HCT116 (cell line): ENCODE data around the gene HDAC7. TPM values are rescaled to one million over a fixed set of nuclear protein-coding genes. Genes with fewer than 3 reads are reported as not detected.
"Not testable (repeated sequence)": the region's sequence is repeated elsewhere in the genome, so short reads cannot be mapped to it uniquely, and the experiment has no call there.

Source experiments
- ATAC-seq: fragments of 200-7000 bp; cut with Tn5 transposase; 2 replicates; pipeline ENCODE4 v1.9.1; 2020; ENCODE audit warnings: mild to moderate bottlenecking, moderate library complexity
- BruUV-seq: library from RNA; stranded (reverse); fragments of 400-500 nt; replicated peaks from 2 replicates; lab custom pipeline; 2021; lab: Mats Ljungman, UMichigan
- CTCF ChIA-PET: fragments of 300-600 bp; sonication (Branson Sonifier 250); formaldehyde crosslinking; loops from one replicate; lab custom pipeline; 2021; ENCODE audit warnings: antibody characterized with exemption; lab: Charles Lee
- POLR2A ChIA-PET: fragments of 300-600, 350-600 bp; sonication (Branson Sonifier 250); formaldehyde crosslinking; loops from one replicate; lab custom pipeline; 2021; ENCODE audit warnings: antibody characterized with exemption; lab: Charles Lee
- RAD21 ChIA-PET, 2 experiments: fragments of 300-600 bp; sonication (Branson Sonifier 250); formaldehyde crosslinking; loops; one replicate each; lab custom pipeline; 2023; ENCODE audit warnings: low total read pairs in 2 of 2; ENCODE audit not compliant: uncharacterized antibody in 2 of 2, unreplicated experiment in 2 of 2, low non-redundant PET in 1 of 2; lab: Charles Lee
- DNase-seq: peaks from one replicate; pipeline ENCODE4 v3.0.0-alpha.2; 2010; ENCODE audit warnings: low read depth, low spot score
- H2AFZ ChIP-seq: fragments of 200-600 bp; shearing (Covaris generic), sonication (generic); 2 replicates; pipeline ENCODE4 v1.6.1; 2017; ENCODE audit warnings: low read depth, mixed run types, mixed read lengths, antibody characterized with exemption, low read length; ENCODE audit not compliant: poor library complexity, severe bottlenecking
- H3K27ac ChIP-seq: 2 replicates; pipeline ENCODE4 v1.5.1; 2012; ENCODE audit warnings: low read depth, low read length
- H3K27me3 ChIP-seq: fragments of 200-600 bp; sonication (generic); 2 replicates; pipeline ENCODE4 v1.6.1; 2016; ENCODE audit warnings: mixed run types, low read length, mixed read lengths; ENCODE audit not compliant: insufficient read depth
- H3K36me3 ChIP-seq, 2 experiments: fragments of 200-500 bp in 1 of 2; fragments of 200-600 bp in 1 of 2; sonication (Bioruptor generic) in 1 of 2; sonication (generic) in 1 of 2; 2 replicates each; pipeline versions ENCODE4 v1.5.1 to v1.6.1; 2014 to 2016; ENCODE audit warnings: low read length in 2 of 2, inconsistent platforms in 1 of 2, mixed read lengths in 1 of 2, mixed run types in 1 of 2; ENCODE audit not compliant: insufficient read depth in 2 of 2, control insufficient read depth in 1 of 2
- H3K4me1 ChIP-seq, 2 experiments: fragments of 200-600 bp in 1 of 2; sonication (generic) in 1 of 2; 2 replicates each; pipeline versions ENCODE4 v1.5.1 to v1.6.1; 2012 to 2017; ENCODE audit warnings: low read length in 2 of 2, inconsistent platforms in 1 of 2, mild to moderate bottlenecking in 1 of 2, mixed read lengths in 1 of 2, mixed run types in 1 of 2, moderate library complexity in 1 of 2; ENCODE audit not compliant: insufficient read depth in 2 of 2, control insufficient read depth in 1 of 2
- H3K4me2 ChIP-seq: fragments of 200-600 bp; sonication (generic); 2 replicates; pipeline ENCODE4 v1.6.1; 2017; ENCODE audit warnings: mixed run types, low read length, mixed read lengths
- H3K4me3 ChIP-seq, 2 experiments: fragments of 200-600 bp in 1 of 2; sonication (generic) in 1 of 2; replicated peaks in 1 of 2; 2 replicates each; pipeline ENCODE4 v1.5.1; 2011 to 2016; ENCODE audit warnings: low read length in 2 of 2, control low read depth in 1 of 2, low read depth in 1 of 2, mild to moderate bottlenecking in 1 of 2, mixed read lengths in 1 of 2, mixed run types in 1 of 2
- H3K79me2 ChIP-seq: fragments of 200-600 bp; sonication (generic); 2 replicates; pipeline ENCODE4 v1.6.1; 2017; ENCODE audit warnings: mild to moderate bottlenecking, mixed run types, low read length, moderate library complexity, mixed read lengths; ENCODE audit not compliant: insufficient read depth
- H3K9ac ChIP-seq: fragments of 200-600 bp; sonication (generic); 2 replicates; pipeline ENCODE4 v1.6.1; 2016; ENCODE audit warnings: low read length, mixed read lengths
- H3K9me2 ChIP-seq: fragments of 200-600 bp; sonication (generic), shearing (Covaris generic); 2 replicates; pipeline ENCODE4 v1.6.1; 2017; ENCODE audit warnings: mixed run types, mild to moderate bottlenecking, moderate library complexity; ENCODE audit not compliant: insufficient read depth
- H3K9me3 ChIP-seq, 2 experiments: fragments of 200-500 bp in 1 of 2; fragments of 200-600 bp in 1 of 2; sonication (Bioruptor generic) in 1 of 2; sonication (generic) in 1 of 2; 2 replicates each; pipeline ENCODE4 v1.6.1; 2014 to 2017; ENCODE audit warnings: low read length in 2 of 2, mixed read lengths in 2 of 2, inconsistent platforms in 1 of 2, low read depth in 1 of 2, mild to moderate bottlenecking in 1 of 2, mixed run types in 1 of 2, moderate library complexity in 1 of 2; ENCODE audit not compliant: control insufficient read depth in 1 of 2, insufficient read depth in 1 of 2
- H4K20me1 ChIP-seq: fragments of 200-600 bp; sonication (generic), shearing (Covaris generic); 2 replicates; pipeline ENCODE4 v1.6.1; 2017; ENCODE audit warnings: mixed run types, mild to moderate bottlenecking, moderate library complexity; ENCODE audit not compliant: insufficient read depth
- CBX3 ChIP-seq: IDR thresholded peaks from 2 replicates; pipeline ENCODE4 v1.6.1; 2012; ENCODE audit warnings: low read depth
- CTCF ChIP-seq, 3 experiments: fragments of 200-600 bp in 1 of 3; sonication (generic) in 1 of 3; IDR thresholded peaks in 2 of 3; conservative IDR thresholded peaks in 1 of 3; 2 replicates each; pipeline ENCODE4 v1.5.1; 2012 to 2017; ENCODE audit warnings: low read depth in 2 of 3, low read length in 2 of 3, antibody characterized with exemption in 1 of 3, borderline replicate concordance in 1 of 3, control low read depth in 1 of 3, mild to moderate bottlenecking in 1 of 3, mixed read lengths in 1 of 3, mixed run types in 1 of 3, moderate library complexity in 1 of 3; ENCODE audit not compliant: insufficient read depth in 1 of 3
- EZH2phosphoT487 ChIP-seq: fragments of 200-600 bp; IDR thresholded peaks from 2 replicates; pipeline ENCODE4 v1.6.1; 2018; ENCODE audit warnings: antibody characterized with exemption, borderline replicate concordance
- JUND ChIP-seq: IDR thresholded peaks from 2 replicates; pipeline ENCODE4 v1.6.1; 2012
- RAD21 ChIP-seq: IDR thresholded peaks from 2 replicates; pipeline ENCODE4 v1.6.1; 2012; ENCODE audit warnings: low read depth, mild to moderate bottlenecking
- SP1 ChIP-seq: IDR thresholded peaks from 2 replicates; pipeline ENCODE4 v1.6.1; 2012; ENCODE audit warnings: low read depth
- ZFX ChIP-seq: fragments of 450-650 bp; IDR thresholded peaks from 2 replicates; pipeline ENCODE4 v1.6.1; 2017
- intact Hi-C: fragments of 100-400 bp; cut with micrococcal nuclease; formaldehyde crosslinking; loops from 2 replicates; pipeline ENCODE4 v1.10.0; 2022
- total RNA-seq: library from RNA; stranded (reverse); gene quantifications from one replicate; pipeline ENCODE4 v1.2.1, GENCODE V29; 2021; ENCODE audit not compliant: unreplicated experiment

Gene HDAC7
- total RNA-seq, 1 experiment from 2014 or later, result 38.1 TPM

DNA sequence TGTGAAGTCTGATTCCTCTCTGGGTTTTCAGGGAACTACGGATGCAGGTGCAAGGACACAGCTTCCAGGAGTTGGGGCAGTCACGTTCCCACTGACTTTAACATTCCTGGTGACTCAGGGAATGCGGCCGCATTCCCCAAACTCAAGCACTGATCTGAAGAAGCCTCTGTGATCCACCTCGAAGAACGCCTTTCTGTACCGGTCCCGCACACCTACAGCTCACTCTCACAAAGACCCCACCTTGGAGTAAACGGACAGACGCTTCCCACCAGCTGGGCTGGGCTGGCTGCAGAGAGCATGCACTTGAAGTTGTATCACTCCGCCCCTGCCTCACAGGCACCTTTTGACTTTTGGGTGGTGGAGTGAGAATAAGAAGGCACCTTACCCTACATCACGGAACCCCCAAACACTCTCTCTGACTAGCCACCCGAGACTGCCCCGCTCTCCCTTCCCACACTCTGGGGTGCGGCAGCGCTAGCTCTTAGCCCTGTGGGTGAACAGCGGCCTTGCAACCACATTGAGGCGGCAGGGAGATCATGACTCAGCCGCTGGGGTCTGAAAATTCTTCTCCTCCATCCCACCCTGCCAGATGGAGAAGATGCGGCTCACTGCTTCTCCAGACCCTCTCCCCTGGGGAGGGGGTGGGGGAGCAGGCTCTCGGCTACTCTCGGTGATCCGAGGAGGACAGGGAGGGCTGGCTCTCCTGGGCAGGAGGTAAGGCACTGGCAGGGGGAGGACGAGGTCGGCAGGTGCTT, 23.7 kb upstream of the HDAC7 start:
- no TSS peak for BruUV-seq
- no peak for TF ChIP-seq RAD21
- TF ChIP-seq CTCF (IDR thresholded peaks at IDR 0.05 in 2 of 3, conservative IDR thresholded peaks at IDR 0.05 in 1 of 3; ENCODE audit: borderline replicate concordance in 1 of 3, insufficient read depth in 1 of 3, low read depth in 2 of 3, low read length in 2 of 3), result no peak
- no peak for TF ChIP-seq SP1
- TF ChIP-seq CBX3, result no peak
- no peak for TF ChIP-seq EZH2phosphoT487
- TF ChIP-seq JUND, result no peak
- no peak for TF ChIP-seq ZFX
- no peaks in the 10 kb centered on the region for H3K27me3 ChIP-seq
- no peaks in the 10 kb centered on the region for H3K9me3 ChIP-seq
- RAD21 ChIA-PET, result no interaction called here
- H3K9ac ChIP-seq, result no peak overlapping the region
- no peaks in the 10 kb centered on the region for H3K79me2 ChIP-seq
- no peak for DNase-seq
- no peak overlapping the region for H3K4me3 ChIP-seq
- POLR2A ChIA-PET, result no interaction called here
- no peaks in the 10 kb centered on the region for H3K36me3 ChIP-seq
- H4K20me1 ChIP-seq, result no peaks in the 10 kb centered on the region
- no peak overlapping the region for H3K4me2 ChIP-seq
- no peak for ATAC-seq
- intact Hi-C loops, result no loop called here
- H3K4me1 ChIP-seq, result peaks cover 0 to 11% of the 10 kb centered on the region in 2 experiments; a peak in 1 of 4 replicates
- no peak overlapping the region for H2AFZ ChIP-seq
- CTCF ChIA-PET, result interaction anchor here (0.5 to 1.6 kb wide), 2 partner anchors 63 to 102 kb away, joined by 3 to 4 read pairs; no protein-coding TSS in a partner anchor
- H3K9me2 ChIP-seq, result no peaks in the 10 kb centered on the region
- H3K27ac ChIP-seq, result no peak overlapping the region

DNA sequence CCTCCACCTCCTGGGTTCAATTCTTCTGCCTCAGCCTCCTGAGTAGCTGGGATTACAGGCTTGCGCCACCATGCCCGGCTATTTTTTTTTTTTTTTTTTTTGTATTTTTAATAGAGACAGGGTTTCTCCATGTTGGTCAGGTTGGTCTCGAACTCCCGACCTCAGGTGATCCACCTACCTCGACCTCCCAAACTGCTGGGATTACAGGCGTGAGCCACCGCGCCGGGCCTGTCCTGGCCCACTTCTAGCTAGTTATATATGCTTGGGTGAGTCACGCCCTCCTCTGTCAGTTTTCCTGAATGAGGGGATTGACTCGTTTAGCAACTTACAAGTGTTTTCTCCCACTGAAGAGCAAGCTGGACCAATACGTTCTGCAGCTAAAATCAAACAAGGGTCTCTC, 22.8 kb upstream of the HDAC7 start:
- H3K4me3 ChIP-seq, H3K79me2 ChIP-seq, H3K27ac ChIP-seq, H3K4me2 ChIP-seq, RAD21 ChIA-PET, DNase-seq, ATAC-seq, H4K20me1 ChIP-seq, H3K9me2 ChIP-seq, H3K9me3 ChIP-seq, intact Hi-C loops, H3K36me3 ChIP-seq, POLR2A ChIA-PET, H3K27me3 ChIP-seq, BruUV-seq, H2AFZ ChIP-seq, H3K9ac ChIP-seq: not testable (repeated sequence)
- H3K4me1 ChIP-seq, result peaks cover 0 to 17% of the 10 kb centered on the region in 2 experiments; a peak in 1 of 4 replicates
- CTCF ChIA-PET, result interaction anchor here (0.5 to 1.6 kb wide), 2 partner anchors 62 to 101 kb away, joined by 3 to 4 read pairs; no protein-coding TSS in a partner anchor
